Measurements from ENCODE around the gene RPP25L. TPM values are rescaled to one million over a fixed set of nuclear protein-coding genes. Genes with fewer than 3 reads are reported as not detected.

Gene RPP25L
- total RNA-seq, 1 donor from 2014 or later: 31.4 TPM

DNA sequence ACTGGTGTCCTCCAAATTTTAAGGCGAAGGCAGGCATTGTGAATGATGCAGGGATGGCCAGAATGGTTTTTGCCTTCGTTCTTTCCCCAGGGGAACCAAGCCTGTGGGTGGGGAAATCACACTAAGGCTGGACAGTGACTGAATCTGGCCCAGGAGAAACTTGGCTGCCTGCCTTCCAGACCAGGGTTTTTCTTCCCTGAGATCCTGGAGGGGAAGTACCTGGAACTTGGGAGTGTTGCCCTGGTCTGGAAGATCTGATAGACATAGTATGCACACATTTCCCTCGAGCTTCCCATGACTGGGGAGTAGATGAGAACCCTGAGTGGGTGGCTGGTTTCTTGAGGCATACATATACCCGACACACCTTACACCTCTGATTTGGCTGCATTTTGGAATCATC, 39.4 kb upstream of the RPP25L start:
- DNase-seq (ENCODE audit: extremely low spot score in 2 of 2): no peak
- no peaks in the 10 kb centered on the region for H3K27me3 ChIP-seq

DNA sequence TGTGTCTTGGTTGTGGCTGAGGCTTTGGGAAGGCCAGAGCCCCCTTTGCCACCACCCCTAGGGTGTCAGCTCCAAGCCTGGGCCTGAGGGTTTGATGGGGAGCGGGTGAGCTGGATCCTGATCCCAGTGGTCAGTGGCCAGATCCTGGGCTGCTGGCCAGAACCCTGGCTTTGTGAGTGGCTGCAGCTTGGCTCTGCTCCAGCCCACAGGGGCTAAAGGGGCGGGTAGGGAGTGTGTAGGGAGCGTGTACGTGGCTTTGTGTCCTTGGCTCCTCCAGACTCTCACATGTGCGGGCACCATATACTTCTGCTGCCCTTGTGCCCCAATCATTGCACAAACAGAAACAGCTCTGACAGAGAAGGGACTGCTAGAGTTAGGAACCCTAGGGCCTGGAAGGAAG, 38.9 kb upstream of the RPP25L start:
- TF ChIP-seq POLR2AphosphoS5 (IDR thresholded peaks at IDR 0.05; ENCODE audit: insufficient read depth in 1 of 2, low read depth in 1 of 2) (no peak), POLR2A (IDR thresholded peaks at IDR 0.05) (no peak)
- TF ChIP-seq, protein P1, sequence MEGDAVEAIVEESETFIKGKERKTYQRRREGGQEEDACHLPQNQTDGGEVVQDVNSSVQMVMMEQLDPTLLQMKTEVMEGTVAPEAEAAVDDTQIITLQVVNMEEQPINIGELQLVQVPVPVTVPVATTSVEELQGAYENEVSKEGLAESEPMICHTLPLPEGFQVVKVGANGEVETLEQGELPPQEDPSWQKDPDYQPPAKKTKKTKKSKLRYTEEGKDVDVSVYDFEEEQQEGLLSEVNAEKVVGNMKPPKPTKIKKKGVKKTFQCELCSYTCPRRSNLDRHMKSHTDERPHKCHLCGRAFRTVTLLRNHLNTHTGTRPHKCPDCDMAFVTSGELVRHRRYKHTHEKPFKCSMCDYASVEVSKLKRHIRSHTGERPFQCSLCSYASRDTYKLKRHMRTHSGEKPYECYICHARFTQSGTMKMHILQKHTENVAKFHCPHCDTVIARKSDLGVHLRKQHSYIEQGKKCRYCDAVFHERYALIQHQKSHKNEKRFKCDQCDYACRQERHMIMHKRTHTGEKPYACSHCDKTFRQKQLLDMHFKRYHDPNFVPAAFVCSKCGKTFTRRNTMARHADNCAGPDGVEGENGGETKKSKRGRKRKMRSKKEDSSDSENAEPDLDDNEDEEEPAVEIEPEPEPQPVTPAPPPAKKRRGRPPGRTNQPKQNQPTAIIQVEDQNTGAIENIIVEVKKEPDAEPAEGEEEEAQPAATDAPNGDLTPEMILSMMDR (IDR thresholded peaks at IDR 0.05): no peak
- H3K4me1 ChIP-seq: peaks cover 71% of the 10 kb centered on the region
- no peak for DNase-seq (ENCODE audit: extremely low spot score in 2 of 2)
- H3K4me3 ChIP-seq: no peak overlapping the region
- peak overlapping the region; percentile 87 for H3K27ac ChIP-seq
- H3K27me3 ChIP-seq: no peaks in the 10 kb centered on the region
- intact Hi-C loops (cut with DNase I): no loop called here
- H3K9me3 ChIP-seq: no peaks in the 10 kb centered on the region
- peaks cover 0 to 15% of the 10 kb centered on the region in 2 donors for H3K36me3 ChIP-seq

More for the DNA sequence above, 39.4 kb upstream of the RPP25L start:
- Histone ChIP-seq H3K27ac (peak overlapping the region; percentile 87), H3K9me3 (no peaks in the 10 kb centered on the region), H3K4me1 (peaks cover 71% of the 10 kb centered on the region), H3K4me3 (peak overlapping the region; percentile 37 to 45), H3K36me3 (peaks cover 0 to 15% of the 10 kb centered on the region in 2 donors)
- intact Hi-C loops (cut with DNase I): no loop called here
- TF ChIP-seq POLR2AphosphoS5 (IDR thresholded peaks at IDR 0.05; ENCODE audit: insufficient read depth in 1 of 2, low read depth in 1 of 2) (no peak), POLR2A (IDR thresholded peaks at IDR 0.05) (no peak)
- TF ChIP-seq, protein P1 (IDR thresholded peaks at IDR 0.05): no peak

DNA sequence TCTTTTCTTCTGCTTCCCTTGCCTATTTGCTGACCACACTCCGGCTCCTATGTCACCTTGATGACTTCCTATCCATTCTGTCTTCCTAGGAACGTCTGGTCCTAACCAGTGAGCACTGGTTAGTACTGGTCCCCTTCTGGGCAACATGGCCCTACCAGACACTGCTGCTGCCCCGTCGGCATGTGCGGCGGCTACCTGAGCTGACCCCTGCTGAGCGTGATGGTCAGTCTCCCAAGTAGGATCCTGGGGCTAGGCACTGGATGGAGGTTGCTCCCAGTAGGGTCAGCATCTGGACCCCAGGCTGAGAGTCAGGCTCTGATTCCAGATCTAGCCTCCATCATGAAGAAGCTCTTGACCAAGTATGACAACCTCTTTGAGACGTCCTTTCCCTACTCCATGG, 36.8 kb upstream of the RPP25L start:
- Histone ChIP-seq H3K9me3 (no peaks in the 10 kb centered on the region), H3K36me3 (peaks cover 0 to 15% of the 10 kb centered on the region in 2 donors), H3K27ac (no peak overlapping the region), H3K27me3 (no peaks in the 10 kb centered on the region), H3K4me3 (no peak overlapping the region), H3K4me1 (peaks cover 50% of the 10 kb centered on the region)
- no peak for DNase-seq (ENCODE audit: extremely low spot score in 2 of 2)
- TF ChIP-seq POLR2A (IDR thresholded peaks at IDR 0.05): no peak
- no peak for TF ChIP-seq POLR2AphosphoS5 (IDR thresholded peaks at IDR 0.05; ENCODE audit: insufficient read depth in 1 of 2, low read depth in 1 of 2)
- TF ChIP-seq, protein P1 (IDR thresholded peaks at IDR 0.05): no peak
- intact Hi-C loops (cut with DNase I): no loop called here

DNA sequence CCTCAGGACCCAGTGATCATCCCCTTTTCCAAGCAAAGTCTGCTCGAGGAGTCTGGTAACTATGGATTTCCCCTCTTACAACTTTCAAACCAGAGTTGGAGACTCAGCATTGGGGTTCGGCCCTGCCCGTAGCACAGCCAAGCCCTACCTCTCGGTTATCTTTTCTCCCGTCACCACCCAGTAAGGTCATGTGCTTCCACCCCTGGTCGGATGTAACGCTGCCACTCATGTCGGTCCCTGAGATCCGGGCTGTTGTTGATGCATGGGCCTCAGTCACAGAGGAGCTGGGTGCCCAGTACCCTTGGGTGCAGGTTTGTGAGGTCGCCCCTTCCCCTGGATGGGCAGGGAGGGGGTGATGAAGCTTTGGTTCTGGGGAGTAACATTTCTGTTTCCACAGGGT, 35.8 kb upstream of the RPP25L start:
- Histone ChIP-seq H3K9me3 (no peaks in the 10 kb centered on the region), H3K36me3 (peaks cover 0 to 15% of the 10 kb centered on the region in 2 donors), H3K4me3 (peak overlapping the region; percentile 76 to 89), H3K27ac (peak overlapping the region; percentile 71), H3K4me1 (peaks cover 39% of the 10 kb centered on the region), H3K27me3 (no peaks in the 10 kb centered on the region)
- TF ChIP-seq POLR2A (IDR thresholded peaks at IDR 0.05) (no peak), POLR2AphosphoS5 (IDR thresholded peaks at IDR 0.05; ENCODE audit: insufficient read depth in 1 of 2, low read depth in 1 of 2) (no peak)
- TF ChIP-seq, protein P1 (IDR thresholded peaks at IDR 0.05): no peak
- intact Hi-C loops (cut with DNase I): no loop called here
- DNase-seq (ENCODE audit: extremely low spot score in 2 of 2): no peak

DNA sequence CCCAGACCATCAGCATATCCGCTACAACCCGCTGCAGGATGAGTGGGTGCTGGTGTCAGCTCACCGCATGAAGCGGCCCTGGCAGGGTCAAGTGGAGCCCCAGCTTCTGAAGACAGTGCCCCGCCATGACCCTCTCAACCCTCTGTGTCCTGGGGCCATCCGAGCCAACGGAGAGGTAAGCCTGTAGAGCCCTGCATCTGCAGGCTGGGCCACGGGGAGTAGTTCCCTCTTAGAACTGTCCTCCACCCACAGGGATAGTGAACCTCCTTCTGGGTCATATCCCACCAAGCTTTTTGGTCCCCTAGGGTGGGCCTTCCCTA, 35.1 kb upstream of the RPP25L start:
- DNase-seq (ENCODE audit: extremely low spot score in 2 of 2): no peak
- peaks cover 33% of the 10 kb centered on the region for H3K4me1 ChIP-seq
- TF ChIP-seq POLR2A (IDR thresholded peaks at IDR 0.05) (no peak), POLR2AphosphoS5 (IDR thresholded peaks at IDR 0.05; ENCODE audit: insufficient read depth in 1 of 2, low read depth in 1 of 2) (no peak)
- TF ChIP-seq, protein P1 (IDR thresholded peaks at IDR 0.05): no peak
- H3K36me3 ChIP-seq: peaks cover 0 to 15% of the 10 kb centered on the region in 2 donors
- no peaks in the 10 kb centered on the region for H3K9me3 ChIP-seq
- intact Hi-C loops (cut with DNase I): no loop called here
- peak overlapping the region; percentile 76 to 89 for H3K4me3 ChIP-seq
- no peaks in the 10 kb centered on the region for H3K27me3 ChIP-seq
- H3K27ac ChIP-seq: peak overlapping the region; percentile 71
